Stimulated activated CD8-positive, alpha-beta memory T cell treated with anti-CD3 and anti-CD28 coated beads, Interleukin-7, amount 100 ng/mL, for 48 hours (primary cell): ENCODE results near the gene SYNGR3.

Experiments used
- DNase-seq, 2 donors: peaks; one replicate each; pipeline ENCODE4 v3.0.0-alpha.2; 2020; ENCODE audit warnings: low read depth in 1 of 2; ENCODE audit errors: extremely low read depth in 1 of 2

SYNGR3 gene

GRCh38 chr16:1991948-1992703 lies 2.4 kb downstream of the SYNGR3 start:
- peak; percentile 92 to 97 for DNase-seq

- no peak for DNase-seq
Observed at GRCh38 chr16:1992704-1993317, 3.0 kb downstream of the SYNGR3 start.

- DNase-seq = no peak
Observed at GRCh38 chr16:1993731-1994131, 4.0 kb downstream of the SYNGR3 start.

GRCh38 chr16:1997494-1998359 lies 8.0 kb downstream of the SYNGR3 start:
- no peak for DNase-seq

- DNase-seq = no peak
Observed at GRCh38 chr16:1998360-1998835, 8.6 kb downstream of the SYNGR3 start.

GRCh38 chr16:1998852-1999801 lies 9.4 kb downstream of the SYNGR3 start:
- DNase-seq = no peak

- no peak for DNase-seq
Observed at GRCh38 chr16:1999866-2000514, 10.2 kb downstream of the SYNGR3 start.

- DNase-seq = no peak
Observed at GRCh38 chr16:2001035-2001434, 11.3 kb downstream of the SYNGR3 start.

GRCh38 chr16:2001456-2002355 lies 11.9 kb downstream of the SYNGR3 start:
- DNase-seq = no peak

GRCh38 chr16:2002406-2003230 lies 12.8 kb downstream of the SYNGR3 start:
- no peak for DNase-seq

- no peak for DNase-seq
Observed at GRCh38 chr16:2003231-2003826, 13.6 kb downstream of the SYNGR3 start.

- peak; percentile 77 to 82 for DNase-seq
Observed at GRCh38 chr16:2003827-2004641, 14.3 kb downstream of the SYNGR3 start.

- no peak for DNase-seq
Observed at GRCh38 chr16:2004795-2005517, 15.2 kb downstream of the SYNGR3 start.

- DNase-seq = no peak
Observed at GRCh38 chr16:2005646-2006045, 15.9 kb downstream of the SYNGR3 start.

- DNase-seq = no peak
Observed at GRCh38 chr16:2006317-2006716, 16.5 kb downstream of the SYNGR3 start.
